ENCODE data around the gene ZNF549.
"Not testable (repeated sequence)": the region's sequence is repeated elsewhere in the genome, so short reads cannot be mapped to it uniquely, and the experiment has no call there.

Gene ZNF549

DNA sequence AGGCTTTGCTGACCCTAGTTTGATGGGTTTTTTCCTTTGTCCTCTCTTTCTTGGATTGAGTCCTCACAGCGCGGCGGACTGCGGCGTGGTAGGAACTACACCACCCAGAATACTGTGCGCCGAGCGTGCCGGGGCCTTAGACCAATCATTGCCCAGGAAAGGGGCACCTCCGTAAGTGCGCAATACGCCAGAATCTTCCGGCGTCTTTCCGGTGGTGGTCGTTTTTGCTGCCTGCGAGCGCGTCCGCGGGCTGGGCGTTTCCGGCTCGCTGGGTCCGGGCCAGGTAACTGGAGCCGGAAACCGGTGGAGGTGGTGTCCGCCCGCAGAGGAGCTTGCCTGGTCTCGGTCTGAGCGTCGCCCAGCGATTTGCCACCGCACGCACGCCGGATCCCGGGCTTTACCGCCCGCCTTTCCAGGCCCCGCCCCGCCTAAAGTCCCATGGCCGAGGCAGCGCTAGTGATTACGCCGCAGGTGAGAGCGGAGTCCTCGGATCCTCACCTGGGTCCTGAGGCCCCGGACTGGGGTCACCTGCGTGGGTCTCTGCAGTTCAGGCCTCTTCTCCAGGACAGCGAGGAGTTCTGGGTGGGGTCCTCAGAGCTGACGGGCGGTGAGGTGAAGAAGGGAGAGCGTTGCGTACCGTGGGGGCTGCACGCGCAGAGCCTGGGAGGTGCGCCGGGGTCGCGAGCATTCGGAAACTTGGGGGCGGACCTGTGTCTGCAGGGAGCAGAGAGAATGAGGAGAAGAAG is at the start of gene ZNF549:
Gene ZNF549, plus strand, starts transcription at position 221 of the 746 bp plus-strand sequence. Its CDS starts 218 bp downstream, at position 439.
- peak within 1 kb of the TSS; percentile 92 for H3K4me3 ChIP-seq (ENCODE audit: low read depth, low read length)

DNA sequence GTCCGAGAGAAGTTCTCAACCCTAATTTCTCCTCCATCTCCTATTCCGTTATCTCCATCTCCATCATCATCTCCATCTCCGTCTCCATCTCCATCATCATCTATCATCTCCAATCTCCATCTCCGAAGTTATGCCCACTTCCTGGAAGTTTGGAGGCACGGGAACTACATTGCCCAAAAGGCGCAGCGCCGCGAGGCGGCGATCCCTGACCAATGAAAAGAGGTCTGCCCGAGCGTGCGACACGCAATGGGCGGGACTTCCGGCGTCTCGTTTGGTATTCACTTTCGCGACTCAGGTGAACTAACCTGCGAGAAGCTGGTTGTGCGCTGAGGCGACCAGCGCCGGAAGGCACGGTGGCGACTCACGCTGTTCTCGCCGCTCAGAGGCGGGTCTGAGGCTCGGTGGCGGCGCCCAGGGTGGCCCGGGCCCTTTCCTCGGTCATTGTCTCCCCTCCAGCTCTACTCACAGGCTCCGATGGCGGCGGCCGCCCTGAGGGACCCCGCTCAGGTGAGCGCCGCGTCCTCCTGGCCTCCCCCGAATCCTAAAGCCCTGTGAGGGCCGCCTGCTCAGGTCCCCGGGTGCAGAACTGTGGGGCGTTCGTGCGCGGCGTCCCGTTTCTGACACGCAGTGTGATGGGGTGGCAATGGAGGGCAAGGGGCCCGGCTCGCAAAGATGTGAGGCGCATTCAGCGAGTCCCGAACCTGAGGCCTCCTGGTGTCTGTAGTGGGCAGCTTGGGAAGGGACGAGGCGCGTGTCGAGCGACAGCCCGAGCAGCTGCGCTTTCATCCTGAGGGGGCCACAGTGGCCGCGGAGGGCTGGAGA is 39.5 kb upstream of the ZNF549 start, which contains the start of gene ZNF419:
Gene ZNF419, plus strand, starts transcription at position 274 of the 822 bp plus-strand sequence. Its CDS starts 201 bp downstream, at position 475.
- H3K4me3 ChIP-seq (ENCODE audit: low read depth, low read length) = peak within 1 kb of the TSS; percentile 75

DNA sequence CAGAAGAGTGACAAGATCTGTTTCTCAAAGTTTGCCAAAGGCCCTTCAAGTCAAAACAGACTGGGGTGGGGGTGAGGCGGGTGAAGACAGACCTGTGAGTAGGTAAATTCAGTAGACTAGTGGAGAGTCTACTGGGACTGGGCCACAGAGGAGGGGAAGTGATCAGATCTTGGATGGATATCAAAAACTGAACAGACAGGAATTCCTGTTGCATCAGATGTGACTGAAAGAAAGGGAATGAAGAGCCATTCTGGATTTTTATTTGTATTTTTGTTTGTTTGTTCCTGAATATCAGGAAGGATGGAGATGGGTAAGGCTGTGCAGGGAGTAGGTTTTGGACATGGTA is 38.9 kb upstream of the ZNF549 start:
- H3K4me3 ChIP-seq (ENCODE audit: low read depth, low read length) = peak overlapping the region; percentile 25

DNA sequence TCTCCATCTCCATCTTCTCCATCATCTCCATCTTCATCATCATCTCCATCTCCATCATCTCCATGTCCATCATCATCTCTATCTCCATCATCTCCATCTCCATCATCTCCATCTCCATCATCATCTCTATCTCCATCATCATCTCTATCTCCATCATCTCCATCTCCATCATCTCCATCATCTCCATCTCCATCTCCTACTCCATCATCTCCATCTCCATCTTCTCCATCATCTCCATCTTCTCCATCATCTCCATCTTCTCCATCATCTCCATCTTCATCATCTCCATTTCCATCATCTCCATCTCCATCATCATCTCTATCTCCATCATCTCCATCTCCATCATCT is 27.9 kb upstream of the ZNF549 start:
- not testable (repeated sequence) for H3K4me3 ChIP-seq (ENCODE audit: low read depth, low read length)

DNA sequence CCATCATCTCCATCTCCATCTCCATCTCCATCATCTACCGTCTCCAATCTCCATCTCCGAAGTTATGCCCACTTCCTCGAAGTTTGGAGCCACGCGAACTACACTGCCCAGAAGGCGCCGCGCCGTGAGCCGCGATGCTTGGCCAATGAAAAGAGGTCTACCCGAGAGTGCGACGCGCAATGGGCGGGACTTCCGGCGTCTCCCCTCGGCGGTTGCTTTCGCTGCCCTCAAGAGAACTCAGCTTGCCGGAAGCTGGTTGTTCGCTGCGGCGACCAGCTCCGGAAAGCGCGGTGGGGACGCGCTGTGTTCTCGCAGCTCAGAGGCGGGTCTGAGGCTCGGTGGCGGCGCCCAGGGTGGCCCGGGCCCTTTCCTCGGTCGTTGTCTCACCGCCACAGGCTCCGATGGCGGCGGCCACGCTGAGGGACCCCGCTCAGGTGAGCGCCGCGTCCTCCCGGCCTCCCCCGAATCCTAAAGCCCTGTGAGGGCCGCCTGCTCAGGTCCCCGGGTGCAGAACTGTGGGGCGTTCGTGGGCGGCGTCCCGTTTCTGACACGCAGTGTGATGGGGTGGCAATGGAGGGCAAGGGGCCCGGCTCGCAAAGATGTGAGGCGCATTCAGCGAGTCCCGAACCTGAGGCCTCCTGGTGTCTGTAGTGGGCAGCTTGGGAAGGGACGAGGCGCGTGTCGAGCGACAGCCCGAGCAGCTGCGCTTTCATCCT is 27.3 kb upstream of the ZNF549 start, which contains the start of gene ZNF773:
Gene ZNF773, plus strand, starts transcription at position 259 of the 716 bp plus-strand sequence. Its CDS starts 143 bp downstream, at position 402.
- H3K4me3 ChIP-seq (ENCODE audit: low read depth, low read length) = peak within 1 kb of the TSS; percentile 73

DNA sequence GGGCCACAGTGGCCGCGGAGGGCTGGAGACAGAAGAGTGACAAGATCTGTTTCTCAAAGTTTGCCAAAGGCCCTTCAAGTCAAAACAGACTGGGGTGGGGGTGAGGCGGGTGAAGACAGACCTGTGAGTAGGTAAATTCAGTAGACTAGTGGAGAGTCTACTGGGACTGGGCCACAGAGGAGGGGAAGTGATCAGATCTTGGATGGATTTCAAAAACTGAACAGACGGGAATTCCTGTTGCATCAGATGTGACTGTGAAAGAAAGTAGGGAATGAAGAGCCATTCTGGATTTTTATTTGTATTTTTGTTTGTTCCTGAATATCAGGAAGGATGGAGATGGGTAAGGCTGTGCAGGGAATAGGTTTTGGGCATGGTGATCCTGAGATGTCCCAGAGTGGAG is 26.8 kb upstream of the ZNF549 start:
- H3K4me3 ChIP-seq (ENCODE audit: low read depth, low read length) = peak overlapping the region; percentile 13

DNA sequence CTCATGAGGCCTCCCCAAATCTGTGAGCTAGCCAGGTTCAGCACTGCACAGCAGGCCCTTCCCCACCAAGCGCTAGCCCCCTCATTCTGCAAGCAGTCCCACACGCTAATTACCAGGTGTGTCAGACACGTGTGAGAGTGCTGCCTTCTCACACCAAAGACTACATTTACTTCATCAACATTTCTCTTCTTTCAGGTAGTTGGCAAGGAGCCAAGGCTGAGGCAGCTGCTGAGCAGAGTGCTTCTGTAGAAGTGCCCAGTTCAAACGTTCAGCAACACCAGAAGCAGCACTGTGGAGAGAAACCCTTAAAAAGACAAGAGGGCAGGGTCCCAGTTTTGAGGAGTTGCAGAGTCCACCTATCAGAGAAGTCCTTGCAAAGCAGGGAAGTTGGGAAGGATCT is 21.0 kb upstream of the ZNF549 start:
- no peak overlapping the region for H3K4me3 ChIP-seq (ENCODE audit: low read depth, low read length)

DNA sequence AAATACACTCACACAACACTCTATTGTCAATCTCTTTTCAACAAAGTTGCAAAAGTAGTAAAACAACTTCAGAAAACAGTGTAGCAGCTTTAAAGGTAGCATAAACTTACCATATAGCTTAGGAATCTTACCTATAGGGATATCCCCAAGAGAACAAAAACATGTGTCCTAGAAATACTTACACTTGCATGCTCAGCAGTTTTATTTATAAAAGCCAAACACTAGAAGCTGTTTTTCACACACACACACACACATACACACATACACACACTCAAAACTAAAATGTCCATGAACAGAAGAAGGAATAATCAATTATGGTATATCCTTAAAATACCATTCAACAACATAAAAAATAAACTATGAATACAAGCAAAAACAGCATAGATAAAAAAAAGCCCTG is 15.7 kb upstream of the ZNF549 start:
- no peak overlapping the region for H3K4me3 ChIP-seq (ENCODE audit: low read depth, low read length)

DNA sequence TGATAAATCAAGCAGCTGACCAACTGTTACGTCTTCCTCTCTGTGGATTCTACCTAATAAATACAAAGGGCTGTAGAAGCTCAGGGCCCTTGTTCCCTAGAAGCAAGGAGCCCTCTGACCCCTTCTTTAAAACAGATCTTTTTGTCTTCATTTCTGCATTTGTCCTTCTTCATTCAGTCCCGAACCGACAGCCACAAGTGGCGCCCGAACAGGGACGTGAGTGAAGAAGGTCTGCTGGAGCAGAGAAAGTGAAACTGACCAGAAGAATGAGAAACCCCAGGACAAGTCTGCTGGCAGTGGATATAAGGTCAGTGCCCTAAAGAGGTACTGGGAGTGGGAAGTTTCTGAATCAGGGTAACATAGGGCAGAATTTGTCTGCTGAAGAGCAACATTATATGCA is 14.3 kb upstream of the ZNF549 start:
- no peak overlapping the region for H3K4me3 ChIP-seq (ENCODE audit: low read depth, low read length)

DNA sequence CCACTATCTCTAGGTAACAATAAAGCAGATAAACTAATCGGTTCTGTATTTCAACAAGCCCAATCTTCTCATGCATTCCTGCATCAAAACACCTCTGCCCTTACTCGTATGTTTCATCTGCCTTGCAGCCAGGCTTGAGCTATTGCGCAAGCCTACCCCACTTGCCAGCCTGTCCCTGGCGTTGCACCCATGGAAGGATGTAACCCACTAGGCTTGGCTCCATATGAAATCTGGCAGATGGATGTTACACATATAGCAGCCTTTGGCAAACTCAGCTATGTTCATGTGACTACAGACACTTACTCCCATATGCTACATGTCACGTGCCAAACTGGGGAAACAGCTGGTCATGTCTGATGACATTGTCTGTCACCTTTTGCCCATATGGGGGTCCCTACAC is 11.9 kb upstream of the ZNF549 start:
- no peak overlapping the region for H3K4me3 ChIP-seq (ENCODE audit: low read depth, low read length)

DNA sequence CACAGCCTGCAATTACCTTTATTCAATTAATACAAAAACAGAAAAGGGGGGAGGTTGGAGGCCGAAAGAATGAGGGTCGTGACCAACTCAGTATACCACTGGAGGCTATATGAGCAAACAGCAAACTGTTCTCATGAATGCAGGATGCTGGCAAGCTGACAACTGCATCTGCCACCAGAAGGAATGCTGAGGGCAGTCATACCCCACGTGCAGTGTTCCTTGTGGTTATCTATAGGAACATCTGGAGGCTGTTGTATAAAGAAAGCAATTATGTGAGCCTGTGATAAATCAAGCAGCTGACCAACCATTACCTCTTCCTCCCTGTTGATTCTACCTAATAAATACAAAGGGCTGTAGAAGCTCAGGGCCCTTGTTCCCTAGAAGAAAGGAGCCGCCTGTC is 9.1 kb upstream of the ZNF549 start:
- not testable (repeated sequence) for H3K4me3 ChIP-seq (ENCODE audit: low read depth, low read length)

DNA sequence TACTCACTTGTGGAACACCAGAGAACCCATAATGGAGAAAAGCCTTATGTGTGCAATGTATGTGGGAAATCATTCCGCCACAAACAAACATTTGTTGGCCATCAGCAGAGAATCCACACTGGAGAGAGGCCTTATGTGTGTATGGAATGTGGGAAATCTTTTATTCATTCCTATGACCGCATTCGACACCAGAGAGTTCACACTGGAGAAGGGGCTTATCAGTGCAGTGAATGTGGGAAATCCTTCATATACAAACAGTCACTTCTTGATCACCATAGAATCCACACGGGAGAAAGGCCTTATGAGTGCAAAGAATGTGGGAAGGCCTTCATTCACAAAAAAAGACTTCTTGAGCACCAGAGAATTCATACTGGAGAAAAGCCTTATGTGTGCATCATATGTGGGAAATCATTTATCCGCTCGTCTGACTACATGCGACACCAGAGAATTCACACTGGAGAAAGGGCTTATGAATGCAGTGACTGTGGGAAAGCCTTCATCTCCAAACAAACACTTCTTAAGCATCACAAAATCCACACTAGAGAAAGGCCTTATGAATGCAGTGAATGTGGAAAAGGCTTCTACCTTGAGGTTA is 10.9 kb downstream of the ZNF549 start:
- H3K4me3 ChIP-seq (ENCODE audit: low read depth, low read length) = no peak overlapping the region

DNA sequence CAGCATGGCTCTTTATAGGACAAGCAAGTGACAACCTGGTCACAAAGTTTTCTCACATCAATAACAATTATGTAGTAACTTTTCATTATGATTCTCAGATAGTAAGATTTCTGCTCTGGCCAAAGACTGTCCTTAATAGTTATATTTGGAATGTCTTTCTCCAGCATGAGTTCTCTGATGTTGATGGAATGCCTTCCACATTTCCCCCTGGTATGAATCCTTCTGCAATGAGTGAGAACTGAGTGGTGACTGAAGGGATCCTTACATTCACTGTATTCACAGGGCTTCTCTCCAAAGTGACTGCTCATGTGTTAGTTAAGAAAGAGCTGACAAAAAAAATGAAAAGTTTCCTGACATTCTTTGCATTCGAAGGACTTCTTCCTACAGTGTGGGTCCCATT is 19.4 kb downstream of the ZNF549 start:
- no peak overlapping the region for H3K4me3 ChIP-seq (ENCODE audit: low read depth, low read length)

DNA sequence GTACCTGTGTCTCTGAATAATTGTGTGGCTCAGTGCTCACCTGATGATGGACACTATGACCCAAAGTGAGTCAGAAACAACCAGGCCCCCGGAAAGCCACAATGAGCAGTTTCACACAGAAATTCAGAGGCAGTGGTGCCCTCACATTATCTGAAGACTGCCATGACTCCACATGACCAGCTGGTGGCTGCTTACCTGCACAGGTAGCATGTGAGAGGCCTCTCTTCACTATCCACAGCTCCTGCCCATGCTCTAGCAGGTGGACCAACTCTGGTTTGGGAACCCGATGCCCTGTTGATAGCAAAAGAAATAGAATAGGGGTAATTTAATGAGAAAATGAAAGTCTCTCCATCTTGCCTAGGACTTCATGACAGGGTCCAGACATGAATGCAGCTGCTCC is 25.3 kb downstream of the ZNF549 start:
- H3K4me3 ChIP-seq (ENCODE audit: low read depth, low read length) = no peak overlapping the region

DNA sequence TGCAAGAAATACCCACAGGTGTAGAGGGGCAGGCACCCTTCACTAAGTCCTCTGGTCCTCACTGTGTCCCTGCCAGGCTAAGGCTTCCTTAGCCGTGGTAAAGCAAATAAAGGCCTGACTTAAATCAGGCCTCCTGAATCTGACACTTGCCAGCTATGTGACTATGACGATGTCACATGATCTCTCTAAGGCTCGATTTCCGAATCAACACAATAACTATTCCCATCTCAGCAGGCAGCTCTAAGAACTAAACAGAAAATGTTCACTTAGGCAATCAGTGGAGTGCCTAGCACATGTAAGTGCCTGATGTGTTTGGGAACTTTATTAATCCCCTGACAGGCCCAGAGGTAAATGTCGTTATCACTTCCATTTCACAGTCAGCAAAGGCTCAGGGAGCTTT is 30.5 kb downstream of the ZNF549 start:
- no peak overlapping the region for H3K4me3 ChIP-seq (ENCODE audit: low read depth, low read length)

DNA sequence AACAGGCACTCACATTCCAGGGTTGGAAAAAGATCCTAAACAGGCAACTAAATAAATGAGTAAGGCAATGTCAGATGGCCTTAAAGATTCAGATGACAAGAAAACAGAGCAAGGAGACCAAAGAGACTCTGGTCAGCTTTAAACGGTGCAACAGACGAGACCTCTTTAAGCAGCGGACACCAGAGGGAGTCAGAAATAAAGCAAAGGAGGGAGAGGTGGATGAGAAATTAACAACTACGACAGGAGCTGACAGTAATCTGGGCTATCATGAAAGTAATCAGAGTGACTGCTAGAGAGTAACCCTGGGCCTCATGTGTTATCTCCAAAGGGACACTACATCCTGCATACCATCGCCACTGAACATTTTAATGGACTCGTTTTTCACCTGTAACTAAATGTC is 31.4 kb downstream of the ZNF549 start:
- H3K4me3 ChIP-seq (ENCODE audit: low read depth, low read length) = peak overlapping the region; percentile 94

DNA sequence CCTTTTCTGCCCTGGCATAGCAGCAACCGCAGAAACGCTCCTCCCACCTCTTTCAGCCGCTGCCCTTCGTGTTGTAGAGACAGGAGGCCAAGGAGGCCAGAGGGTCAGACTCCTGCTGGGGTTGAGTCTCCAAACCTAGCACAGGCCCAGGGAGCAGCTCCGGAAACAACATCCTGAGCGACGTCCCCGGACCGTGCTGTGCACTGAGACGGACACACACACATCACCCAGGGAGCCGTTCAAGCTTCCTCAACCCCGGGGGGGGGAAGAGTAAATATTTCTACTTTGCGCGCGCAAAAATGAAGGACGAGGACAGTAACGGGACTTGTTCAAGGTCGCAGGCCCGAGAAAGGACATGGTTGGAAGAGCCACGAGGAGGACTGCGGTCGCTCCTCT is 31.9 kb downstream of the ZNF549 start:
- peak overlapping the region; percentile 94 for H3K4me3 ChIP-seq (ENCODE audit: low read depth, low read length)

DNA sequence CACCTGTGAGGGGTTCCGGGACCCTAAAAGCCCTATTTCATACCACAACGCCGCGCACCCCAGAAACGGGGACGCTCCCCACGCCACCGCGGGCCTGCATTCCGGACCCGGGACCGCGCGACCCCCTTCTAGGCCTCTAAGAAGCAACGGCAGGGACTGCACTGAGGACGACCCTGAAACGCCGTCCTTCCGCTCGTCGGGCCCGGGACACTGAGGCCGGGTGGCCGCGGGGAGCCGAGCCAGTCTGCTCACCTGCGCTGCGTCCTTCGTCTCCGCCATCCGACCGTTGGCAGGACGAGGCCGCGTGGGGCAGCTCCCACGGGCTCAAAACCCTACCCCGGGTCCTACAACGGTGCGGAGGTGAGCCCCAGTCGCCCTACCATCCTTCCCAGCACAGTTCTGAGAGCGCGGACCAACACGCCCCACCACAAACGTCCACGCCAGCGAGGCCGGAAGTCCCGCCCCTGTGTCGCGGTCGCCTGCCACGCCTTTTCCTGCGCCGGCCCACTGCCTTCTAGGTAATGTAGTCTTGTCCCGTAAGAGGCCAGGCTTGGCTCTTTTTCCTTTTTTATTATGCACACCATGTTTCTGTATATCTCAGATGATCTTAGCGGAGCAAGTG is 32.4 kb downstream of the ZNF549 start, which contains the start of gene ZNF550:
Gene ZNF550, minus strand, starts transcription at position 460 of the 622 bp plus-strand sequence. Its CDS starts 181 bp downstream, at position 279.
- peak within 1 kb of the TSS; percentile 94 for H3K4me3 ChIP-seq (ENCODE audit: low read depth, low read length)

DNA sequence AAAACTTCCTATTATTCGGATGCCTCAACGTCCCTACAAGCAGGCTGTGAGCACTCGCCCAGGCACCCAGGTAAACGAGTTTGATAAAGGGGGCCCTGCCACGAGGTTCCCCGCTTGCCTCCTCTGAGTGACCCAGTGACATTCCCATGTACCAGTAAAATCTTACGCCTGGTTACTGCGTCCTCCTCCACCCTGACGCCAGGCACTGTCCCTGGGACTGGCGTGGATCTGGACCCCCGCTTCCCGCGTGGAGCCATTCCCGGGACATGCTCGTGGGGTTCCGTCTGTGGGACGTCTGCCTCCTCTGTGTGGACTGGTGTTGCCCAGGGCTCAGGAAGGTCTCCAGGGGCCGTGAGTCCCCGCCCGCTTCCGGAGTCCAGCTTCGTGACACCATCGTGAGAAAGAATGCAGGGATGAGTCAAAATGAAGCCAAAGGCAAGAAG is 32.9 kb downstream of the ZNF549 start:
- H3K4me3 ChIP-seq (ENCODE audit: low read depth, low read length) = peak overlapping the region; percentile 94

DNA sequence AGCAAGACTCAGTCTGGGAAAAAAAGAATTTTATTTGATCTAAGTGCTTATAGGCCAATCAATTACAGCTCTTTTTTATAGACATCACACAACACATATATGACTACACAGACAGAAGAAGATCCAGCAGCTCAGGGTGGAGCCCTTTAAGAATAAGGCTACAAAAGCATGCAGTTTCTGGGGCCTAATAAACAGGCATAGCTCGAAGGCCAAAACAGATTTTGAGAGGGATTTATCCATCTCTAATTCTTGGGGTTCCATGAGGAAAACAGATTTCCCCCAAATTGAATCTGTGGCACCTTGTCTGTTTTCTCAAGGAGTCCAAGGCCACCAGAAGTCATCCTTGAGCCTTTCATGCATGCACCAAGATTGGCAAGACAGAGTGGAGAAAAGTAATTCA is 36.4 kb downstream of the ZNF549 start:
- no peak overlapping the region for H3K4me3 ChIP-seq (ENCODE audit: low read depth, low read length)
